Endothelial cell of umbilical vein (primary cell): ENCODE results near the gene SLC44A2. TPM values are rescaled to one million over a fixed set of nuclear protein-coding genes. Genes with fewer than 3 reads are reported as not detected.

Experiments used
- BruUV-seq: library from RNA; stranded (reverse); fragments of 400-500 nt; replicated peaks from 2 replicates; lab custom pipeline; 2021; lab: Mats Ljungman, UMichigan
- CTCF ChIA-PET: fragments of 300-600, 350-600 bp; sonication (Branson Sonifier 250); formaldehyde crosslinking; loops from one replicate; lab custom pipeline; 2021; ENCODE audit warnings: antibody characterized with exemption, inconsistent platforms; lab: Charles Lee
- POLR2A ChIA-PET: fragments of 300-600, 350-600 bp; sonication (Branson Sonifier 250); formaldehyde crosslinking; loops from one replicate; lab custom pipeline; 2021; ENCODE audit warnings: antibody characterized with exemption, inconsistent platforms; lab: Charles Lee
- DNase-seq: peaks from one replicate; pipeline ENCODE4 v3.0.0-alpha.2; 2011; ENCODE audit warnings: low read depth, low spot score
- FAIRE-seq: peaks from 2 replicates; lab custom pipeline; 2011; peaks lifted over from hg19 to GRCh38; lab: Jason Lieb, UNC
- H2AFZ ChIP-seq: 2 replicates; pipeline ENCODE4 v1.6.0; 2012; ENCODE audit warnings: low read depth, low read length, control low read depth, inconsistent platforms
- H3K27ac ChIP-seq: 2 replicates; pipeline ENCODE4 v1.5.1; 2011; ENCODE audit warnings: low read depth, mild to moderate bottlenecking, control low read depth, low read length, moderate library complexity; ENCODE audit not compliant: insufficient read depth
- H3K27me3 ChIP-seq, 2 experiments: 2 replicates each; pipeline versions ENCODE4 v1.6.0 to v1.6.1; 2011; ENCODE audit warnings: low read length in 2 of 2, mixed read lengths in 1 of 2; ENCODE audit not compliant: control insufficient read depth in 2 of 2, insufficient read depth in 2 of 2
- H3K36me3 ChIP-seq, 2 experiments: 2 replicates in 1 of 2; 3 replicates in 1 of 2; pipeline ENCODE4 v1.5.1; 2011; ENCODE audit warnings: low read length in 2 of 2, mild to moderate bottlenecking in 1 of 2, moderate library complexity in 1 of 2; ENCODE audit not compliant: control insufficient read depth in 2 of 2, insufficient read depth in 2 of 2; ENCODE audit errors: extremely low read depth in 1 of 2
- H3K4me1 ChIP-seq: 3 replicates; pipeline ENCODE4 v1.5.1; 2011; ENCODE audit warnings: mild to moderate bottlenecking, low read length; ENCODE audit not compliant: control insufficient read depth, insufficient read depth; ENCODE audit errors: extremely low read depth
- H3K4me2 ChIP-seq: 2 replicates; pipeline ENCODE4 v1.6.1; 2011; ENCODE audit warnings: low read length, control low read depth, mixed read lengths; ENCODE audit not compliant: insufficient read depth
- H3K4me3 ChIP-seq, 3 experiments: fragments of 200-600 bp in 1 of 3; sonication (generic), shearing (Covaris generic) in 1 of 3; replicated peaks in 1 of 3; 2 replicates each; pipeline ENCODE4 v1.5.1; 2011 to 2016; ENCODE audit warnings: control low read depth in 3 of 3, low read length in 3 of 3, mild to moderate bottlenecking in 2 of 3, inconsistent platforms in 1 of 3, low read depth in 1 of 3, moderate library complexity in 1 of 3; ENCODE audit not compliant: insufficient read depth in 1 of 3
- H3K79me2 ChIP-seq: 2 replicates; pipeline ENCODE4 v1.6.0; 2012; ENCODE audit warnings: low read length, inconsistent platforms; ENCODE audit not compliant: control insufficient read depth, insufficient read depth
- H3K9ac ChIP-seq: replicated peaks from 2 replicates; pipeline ENCODE3; 2011; ENCODE audit warnings: low read length, control low read depth; ENCODE audit not compliant: insufficient read depth; ENCODE audit errors: extremely low read depth
- H3K9me1 ChIP-seq: replicated peaks from 3 replicates; pipeline ENCODE4 v1.6.0; 2011; ENCODE audit warnings: mild to moderate bottlenecking, low read length; ENCODE audit not compliant: control insufficient read depth, insufficient read depth; ENCODE audit errors: extremely low read depth
- H3K9me3 ChIP-seq: replicated peaks from 2 replicates; pipeline ENCODE4 v1.5.1; 2012; ENCODE audit warnings: low read length, inconsistent platforms; ENCODE audit not compliant: control insufficient read depth, insufficient read depth
- H4K20me1 ChIP-seq: replicated peaks from 2 replicates; pipeline ENCODE3; 2011; ENCODE audit warnings: mild to moderate bottlenecking, low read length; ENCODE audit not compliant: control insufficient read depth, insufficient read depth; ENCODE audit errors: extremely low read depth
- CTCF ChIP-seq, 2 donors: IDR thresholded peaks; 1 replicate in 1 of 2; 2 replicates in 1 of 2; pipeline ENCODE4 v1.5.1; 2011; ENCODE audit warnings: low read length in 2 of 2, mild to moderate bottlenecking in 2 of 2, moderate library complexity in 2 of 2, control low read depth in 1 of 2, inconsistent platforms in 1 of 2, low read depth in 1 of 2; ENCODE audit not compliant: insufficient read depth in 1 of 2; ENCODE audit errors: extremely low read depth in 1 of 2
- FOS ChIP-seq: IDR thresholded peaks from 2 replicates; pipeline ENCODE4 v1.6.1; 2011; ENCODE audit warnings: mild to moderate bottlenecking, low read length, moderate library complexity, borderline replicate concordance; ENCODE audit not compliant: insufficient read depth
- GATA2 ChIP-seq: IDR thresholded peaks from 2 replicates; pipeline ENCODE4 v1.7.0; 2011; ENCODE audit warnings: low read depth, mild to moderate bottlenecking, moderate library complexity, mixed read lengths, low read length; ENCODE audit not compliant: insufficient read length, insufficient read depth
- MYC ChIP-seq: IDR thresholded peaks from one replicate; pipeline ENCODE4 v1.6.1; 2011; ENCODE audit warnings: mild to moderate bottlenecking, low read depth, low read length
- POLR2A ChIP-seq: IDR thresholded peaks from 2 replicates; pipeline ENCODE4 v1.6.1; 2012; ENCODE audit warnings: low read depth, mild to moderate bottlenecking, control low read depth, low read length
- POLR2AphosphoS5 ChIP-seq: IDR thresholded peaks from 2 replicates; pipeline ENCODE4 v1.6.1; 2012; ENCODE audit warnings: low read depth, mild to moderate bottlenecking, control low read depth, low read length, moderate library complexity; ENCODE audit not compliant: insufficient read depth
- dilution Hi-C: fragments of 300-500 bp; cut with MboI; formaldehyde crosslinking; loops from one replicate; pipeline ENCODE4 v1.15.0; 2019; ENCODE audit warnings: low sequenced_read_pairs; ENCODE audit not compliant: extremely low pct_ligation_motif_present
- intact Hi-C: fragments of 100-400 bp; cut with micrococcal nuclease; formaldehyde crosslinking; loops from one replicate; pipeline ENCODE4 v1.10.0; 2022
- polyA plus RNA-seq, 4 experiments: library from polyadenylated mRNA; depleted of rRNA in 3 of 4; stranded (reverse) in 3 of 4; unstranded in 1 of 4; fragments of >200 nt; gene quantifications; 2 replicates each; pipeline versions ENCODE4 v1.2.1 to v1.2.3, GENCODE V29; 2011 to 2012; ENCODE audit warnings: missing spikeins in 1 of 4
- total RNA-seq: library from RNA; stranded (reverse); gene quantifications from 2 replicates; pipeline ENCODE4 v1.2.3, GENCODE V29; 2021
- TF ChIP-seq, protein P1 (sequence below): IDR thresholded peaks from 2 replicates; pipeline ENCODE4 v1.6.1; 2011; ENCODE audit not compliant: insufficient read depth, insufficient read length

SLC44A2 gene
- total and polyA plus RNA-seq, 2 donors (not counting 3 experiments of a cell fraction or from before 2014, with no cell fraction given): 97.7 to 130 TPM

GRCh38 chr19:10681658-10682057 lies 56.3 kb downstream of the SLC44A2 start:
- TF ChIP-seq POLR2A (no peak), MYC (no peak), FOS (no peak), GATA2 (no peak), POLR2AphosphoS5 (no peak), CTCF (IDR thresholded peaks at IDR 0.05; ENCODE audit: extremely low read depth in 1 of 2, insufficient read depth in 1 of 2, low read depth in 1 of 2, low read length in 2 of 2) (no peak)
- TF ChIP-seq, protein P1, sequence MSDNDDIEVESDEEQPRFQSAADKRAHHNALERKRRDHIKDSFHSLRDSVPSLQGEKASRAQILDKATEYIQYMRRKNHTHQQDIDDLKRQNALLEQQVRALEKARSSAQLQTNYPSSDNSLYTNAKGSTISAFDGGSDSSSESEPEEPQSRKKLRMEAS: no peak
- H3K9me1 ChIP-seq: no peaks in the 10 kb centered on the region
- TSS peak; percentile 0 for BruUV-seq
- no peaks in the 10 kb centered on the region for H4K20me1 ChIP-seq
- no peaks in the 10 kb centered on the region for H3K9me3 ChIP-seq
- peaks cover 13% of the 10 kb centered on the region for H3K79me2 ChIP-seq
- H3K27ac ChIP-seq: no peak overlapping the region
- H3K36me3 ChIP-seq: peaks cover 51 to 78% of the 10 kb centered on the region in 2 experiments
- no peak for DNase-seq
- H2AFZ ChIP-seq: no peak overlapping the region
- no peak overlapping the region for H3K4me3 ChIP-seq
- POLR2A ChIA-PET: no interaction called here
- no peak overlapping the region for H3K9ac ChIP-seq
- intact Hi-C loops (no loop called here), dilution Hi-C loops (no loop called here)
- no peak for FAIRE-seq
- H3K27me3 ChIP-seq: no peaks in the 10 kb centered on the region
- H3K4me2 ChIP-seq: no peak overlapping the region
- CTCF ChIA-PET: interaction anchor here (1.3 to 2.4 kb wide), 3 partner anchors 9 to 37 kb away, joined by 4 to 7 read pairs (median 5); no protein-coding TSS in a partner anchor
- no peaks in the 10 kb centered on the region for H3K4me1 ChIP-seq
